Stimulated activated CD4-positive, alpha-beta T cell treated with anti-CD3 and anti-CD28 coated beads, Interleukin-2, amount 100 ng/mL, for 48 hours (primary cell): ENCODE data around the gene FCHSD2.
A peak's percentile ranks its signal among the peaks of the same experiment; 100 is the strongest.

Source experiments
- DNase-seq, 2 donors: peaks; one replicate each; pipeline ENCODE4 v3.0.0-alpha.2; 2020

FCHSD2 gene

GRCh38 chr11:73142128-73142377 is at the start of gene FCHSD2:
FCHSD2 (minus strand) TSS chr11:73142318; CDS start chr11:73141877, 441 bp downstream.
- no peak for DNase-seq

- DNase-seq, result no peak
These were observed 49.0 kb upstream of the FCHSD2 start for GRCh38 chr11:73191151-73191550.

GRCh38 chr11:73190557-73190885 is 48.4 kb upstream of the FCHSD2 start:
- no peak for DNase-seq

GRCh38 chr11:73189723-73190556 is 47.8 kb upstream of the FCHSD2 start:
- DNase-seq, result no peak

- no peak for DNase-seq
These were observed 47.2 kb upstream of the FCHSD2 start for GRCh38 chr11:73189315-73189714.

- DNase-seq, result no peak
These were observed 46.2 kb upstream of the FCHSD2 start for GRCh38 chr11:73188301-73188700.

GRCh38 chr11:73187854-73188253 is 45.7 kb upstream of the FCHSD2 start:
- no peak for DNase-seq

GRCh38 chr11:73186886-73187285 is 44.8 kb upstream of the FCHSD2 start:
- no peak for DNase-seq

GRCh38 chr11:73186294-73186850 is 44.3 kb upstream of the FCHSD2 start:
- DNase-seq, result no peak

GRCh38 chr11:73185680-73186293 is 43.7 kb upstream of the FCHSD2 start:
- DNase-seq, result no peak

GRCh38 chr11:73184953-73185671 is 43.0 kb upstream of the FCHSD2 start:
- peak; percentile 46 to 59 for DNase-seq

GRCh38 chr11:73182824-73183321 is 40.8 kb upstream of the FCHSD2 start:
- no peak for DNase-seq

GRCh38 chr11:73178681-73179080 is 36.6 kb upstream of the FCHSD2 start:
- DNase-seq, result no peak

- DNase-seq, result peak; percentile 70 to 71
These were observed 35.8 kb upstream of the FCHSD2 start for GRCh38 chr11:73177778-73178539.

- no peak for DNase-seq
These were observed 35.3 kb upstream of the FCHSD2 start for GRCh38 chr11:73177380-73177777.

- no peak for DNase-seq
These were observed 34.7 kb upstream of the FCHSD2 start for GRCh38 chr11:73176874-73177155.

GRCh38 chr11:73176145-73176873 is 34.2 kb upstream of the FCHSD2 start:
- no peak for DNase-seq

GRCh38 chr11:73175551-73176144 is 33.5 kb upstream of the FCHSD2 start:
- no peak for DNase-seq

GRCh38 chr11:73174495-73174791 is 32.3 kb upstream of the FCHSD2 start:
- no peak for DNase-seq

GRCh38 chr11:73173755-73174494 is 31.8 kb upstream of the FCHSD2 start:
- no peak for DNase-seq

GRCh38 chr11:73172992-73173656 is 31.0 kb upstream of the FCHSD2 start:
- no peak for DNase-seq
